H1 (cell line): ENCODE data around the gene EVI2A. TPM values are rescaled to one million over a fixed set of nuclear protein-coding genes. Genes with fewer than 3 reads are reported as not detected.

Experiments used
- CTCF ChIA-PET: fragments of 300-600 bp; sonication (Branson Sonifier 250); formaldehyde crosslinking; loops from one replicate; lab custom pipeline; 2021; ENCODE audit not compliant: partially characterized antibody; lab: Charles Lee
- POLR2A ChIA-PET: fragments of 300-600 bp; sonication (Branson Sonifier 250); formaldehyde crosslinking; loops from one replicate; lab custom pipeline; 2021; ENCODE audit warnings: inconsistent platforms; ENCODE audit not compliant: partially characterized antibody; lab: Charles Lee
- DNase-seq, 2 experiments: peaks; one replicate each; pipeline versions ENCODE4 v3.0.0 to v3.0.0-alpha.2; 2010 to 2022; ENCODE audit warnings: low spot score in 2 of 2, low read depth in 1 of 2, mixed read lengths in 1 of 2
- FAIRE-seq: peaks from 2 replicates; lab custom pipeline; 2011; peaks lifted over from hg19 to GRCh38; lab: Jason Lieb, UNC
- H2AFZ ChIP-seq: 2 replicates; pipeline ENCODE4 v1.8.1; 2012; ENCODE audit warnings: low read length, inconsistent platforms
- H2AK5ac ChIP-seq: 2 replicates; pipeline ENCODE4 v1.6.1; 2013; ENCODE audit warnings: low read depth, low read length
- H2BK120ac ChIP-seq: replicated peaks from 2 replicates; pipeline ENCODE3; 2013; ENCODE audit warnings: low read depth, low read length, inconsistent platforms
- H2BK12ac ChIP-seq: 2 replicates; pipeline ENCODE4 v1.6.1; 2013; ENCODE audit warnings: low read depth, low read length
- H2BK15ac ChIP-seq: 2 replicates; pipeline ENCODE4 v1.6.1; 2013; ENCODE audit warnings: low read length
- H2BK20ac ChIP-seq: 2 replicates; pipeline ENCODE4 v1.6.1; 2013; ENCODE audit warnings: low read length
- H2BK5ac ChIP-seq: 2 replicates; pipeline ENCODE4 v1.6.1; 2013; ENCODE audit warnings: low read depth, low read length
- H3K14ac ChIP-seq: 2 replicates; pipeline ENCODE4 v1.6.1; 2013; ENCODE audit warnings: inconsistent platforms; ENCODE audit not compliant: insufficient read length
- H3K18ac ChIP-seq: 2 replicates; pipeline ENCODE4 v1.6.1; 2013; ENCODE audit warnings: low read length; ENCODE audit errors: extremely low read depth
- H3K23ac ChIP-seq: 2 replicates; pipeline ENCODE4 v1.6.1; 2013; ENCODE audit warnings: inconsistent platforms; ENCODE audit not compliant: insufficient read length
- H3K23me2 ChIP-seq: 2 replicates; pipeline ENCODE4 v1.6.1; 2013; ENCODE audit warnings: low read depth, low read length
- H3K27ac ChIP-seq: 2 replicates; pipeline ENCODE4 v1.6.1; 2011; ENCODE audit warnings: low read depth, low read length, inconsistent platforms
- H3K27me3 ChIP-seq, 4 experiments: replicated peaks in 1 of 4; 1 replicate in 1 of 4; 2 replicates in 3 of 4; pipeline versions ENCODE4 v1.6.1 to v1.8.1; 2011 to 2013; ENCODE audit warnings: low read length in 3 of 4, mild to moderate bottlenecking in 3 of 4, inconsistent platforms in 2 of 4, mixed read lengths in 2 of 4, moderate library complexity in 1 of 4; ENCODE audit not compliant: control insufficient read depth in 3 of 4, insufficient read depth in 3 of 4; ENCODE audit errors: extremely low read depth in 1 of 4
- H3K36me3 ChIP-seq, 4 experiments: 2 replicates each; pipeline versions ENCODE4 v1.6.1 to v1.8.1; 2011 to 2013; ENCODE audit warnings: mild to moderate bottlenecking in 4 of 4, low read length in 3 of 4, moderate library complexity in 2 of 4, control low read depth in 1 of 4, inconsistent platforms in 1 of 4; ENCODE audit not compliant: insufficient read depth in 4 of 4, control insufficient read depth in 2 of 4
- H3K4ac ChIP-seq: replicated peaks from 2 replicates; pipeline ENCODE3; 2013; ENCODE audit warnings: low read length, low read depth, mixed read lengths, inconsistent platforms; ENCODE audit not compliant: insufficient read length
- H3K4me1 ChIP-seq, 4 experiments: replicated peaks in 1 of 4; 1 replicate in 1 of 4; 2 replicates in 3 of 4; pipeline versions ENCODE4 v1.6.1 to v1.8.1; 2011 to 2013; ENCODE audit warnings: low read length in 3 of 4, inconsistent platforms in 2 of 4, mixed read lengths in 1 of 4; ENCODE audit not compliant: insufficient read depth in 4 of 4, control insufficient read depth in 3 of 4
- H3K4me2 ChIP-seq, 2 experiments: 2 replicates each; pipeline versions ENCODE4 v1.6.1 to v1.8.1; 2011 to 2013; ENCODE audit warnings: low read depth in 2 of 2, low read length in 2 of 2, control low read depth in 1 of 2, inconsistent platforms in 1 of 2, mild to moderate bottlenecking in 1 of 2; ENCODE audit not compliant: insufficient read depth in 1 of 2
- H3K4me3 ChIP-seq, 4 experiments: fragments of 200-600, 300-600 bp in 1 of 4; sonication (generic), shearing (Covaris generic), sonication (Bioruptor Twin) in 1 of 4; 2 replicates each; pipeline versions ENCODE4 v1.5.1 to v1.8.1; 2011 to 2016; ENCODE audit warnings: low read length in 4 of 4, low read depth in 3 of 4, control low read depth in 2 of 4, inconsistent platforms in 2 of 4, mild to moderate bottlenecking in 2 of 4, mixed read lengths in 1 of 4, moderate library complexity in 1 of 4; ENCODE audit not compliant: insufficient read depth in 2 of 4; ENCODE audit errors: extremely low read depth in 1 of 4
- H3K56ac ChIP-seq: replicated peaks from 2 replicates; pipeline ENCODE3; 2013; ENCODE audit warnings: low read depth, mild to moderate bottlenecking, mixed read lengths, low read length, inconsistent platforms; ENCODE audit not compliant: insufficient read length
- H3K79me1 ChIP-seq: 2 replicates; pipeline ENCODE4 v1.6.1; 2013; ENCODE audit warnings: low read depth, low read length, control low read depth
- H3K79me2 ChIP-seq, 2 experiments: 2 replicates each; pipeline versions ENCODE4 v1.6.1 to v1.8.1; 2012 to 2013; ENCODE audit warnings: low read length in 2 of 2, mild to moderate bottlenecking in 2 of 2, inconsistent platforms in 1 of 2; ENCODE audit not compliant: insufficient read depth in 2 of 2, control insufficient read depth in 1 of 2
- H3K9ac ChIP-seq, 4 experiments: replicated peaks in 1 of 4; 1 replicate in 1 of 4; 2 replicates in 3 of 4; pipeline versions ENCODE4 v1.6.1 to v1.8.1; 2011 to 2013; ENCODE audit warnings: low read depth in 3 of 4, low read length in 3 of 4, control low read depth in 2 of 4, mild to moderate bottlenecking in 2 of 4, moderate library complexity in 2 of 4, inconsistent platforms in 1 of 4; ENCODE audit errors: extremely low read depth in 1 of 4
- H3K9me3 ChIP-seq, 2 experiments: 2 replicates each; pipeline versions ENCODE4 v1.6.1 to v1.8.1; 2012 to 2013; ENCODE audit warnings: mild to moderate bottlenecking in 2 of 2, moderate library complexity in 2 of 2, control low read depth in 1 of 2, inconsistent platforms in 1 of 2, low read depth in 1 of 2, low read length in 1 of 2, mixed read lengths in 1 of 2; ENCODE audit not compliant: insufficient read depth in 2 of 2
- H4K20me1 ChIP-seq, 2 experiments: replicated peaks in 1 of 2; 2 replicates each; pipeline versions ENCODE3 to v1.8.1; 2011 to 2013; ENCODE audit warnings: inconsistent platforms in 2 of 2, low read length in 2 of 2, mild to moderate bottlenecking in 1 of 2; ENCODE audit not compliant: insufficient read depth in 2 of 2, control insufficient read depth in 1 of 2
- H4K5ac ChIP-seq: 2 replicates; pipeline ENCODE4 v1.6.1; 2013; ENCODE audit warnings: low read length, low read depth, mixed read lengths, inconsistent platforms; ENCODE audit not compliant: insufficient read length
- H4K8ac ChIP-seq: 2 replicates; pipeline ENCODE4 v1.8.0; 2013; ENCODE audit warnings: mild to moderate bottlenecking, moderate library complexity, low read length, inconsistent platforms; ENCODE audit not compliant: insufficient read depth; ENCODE audit errors: extremely low read depth
- H4K91ac ChIP-seq: replicated peaks from 2 replicates; pipeline ENCODE3; 2013; ENCODE audit warnings: low read length, mixed read lengths, inconsistent platforms; ENCODE audit not compliant: insufficient read length
- CBX5 ChIP-seq: fragments of 300-800, 300-1000 bp; sonication (generic); IDR thresholded peaks from 2 replicates; pipeline ENCODE4 v1.7.1; 2016; ENCODE audit warnings: antibody characterized with exemption, low read length, low read depth
- CBX8 ChIP-seq: fragments of 300-800, 300-1000 bp; sonication (generic); IDR thresholded peaks from 2 replicates; pipeline ENCODE4 v1.7.1; 2016; ENCODE audit warnings: low read depth, low read length, borderline replicate concordance
- CEBPB ChIP-seq: IDR thresholded peaks from 2 replicates; pipeline ENCODE4 v1.6.1; 2012; ENCODE audit warnings: low read depth, low read length
- EP300 ChIP-seq, 2 experiments: IDR thresholded peaks; 1 replicate in 1 of 2; 2 replicates in 1 of 2; pipeline ENCODE4 v1.6.1; 2011 to 2012; ENCODE audit warnings: low read depth in 2 of 2, low read length in 2 of 2, mild to moderate bottlenecking in 2 of 2, borderline replicate concordance in 1 of 2, inconsistent platforms in 1 of 2, moderate library complexity in 1 of 2
- EZH2 ChIP-seq: fragments of 200-600 bp; sonication (generic); IDR thresholded peaks from 2 replicates; pipeline ENCODE4 v1.7.1; 2012; ENCODE audit warnings: low read depth, mild to moderate bottlenecking, moderate library complexity, low read length, inconsistent platforms; ENCODE audit not compliant: severe bottlenecking
- GABPA ChIP-seq: IDR thresholded peaks from 2 replicates; pipeline ENCODE4 v1.6.1; 2011; ENCODE audit warnings: mild to moderate bottlenecking, low read length, moderate library complexity, borderline replicate concordance; ENCODE audit not compliant: insufficient read depth
- JUN ChIP-seq: IDR thresholded peaks from 2 replicates; pipeline ENCODE4 v1.6.1; 2011; ENCODE audit warnings: low read depth, mild to moderate bottlenecking, improper control_type of control experiment, low read length
- JUND ChIP-seq: IDR thresholded peaks from 2 replicates; pipeline ENCODE4 v1.6.1; 2011; ENCODE audit warnings: mild to moderate bottlenecking, improper control_type of control experiment, low read length
- RXRA ChIP-seq: IDR thresholded peaks from 2 replicates; pipeline ENCODE4 v1.6.1; 2011; ENCODE audit warnings: low read depth, mild to moderate bottlenecking, low read length, moderate library complexity; ENCODE audit not compliant: insufficient read depth
- SP4 ChIP-seq: IDR thresholded peaks from 2 replicates; pipeline ENCODE4 v1.6.1; 2012; ENCODE audit warnings: low read length, inconsistent platforms
- WGBS, 2 experiments: shearing (Covaris generic) in 1 of 2; methylation state at CpG; one replicate each; pipeline versions ENCODE4 v1.1.6 to v1.1.7; 2013 to 2015; ENCODE audit warnings: low lambda C conversion rate in 2 of 2, mixed read lengths in 2 of 2, inconsistent platforms in 1 of 2, low coverage in 1 of 2, missing lambda C conversion rate in 1 of 2; ENCODE audit not compliant: insufficient replicate concordance in 2 of 2, insufficient coverage in 1 of 2, insufficient read length in 1 of 2; ENCODE audit errors: extremely low coverage in 1 of 2, missing lambda C conversion rate in 1 of 2; 5-methylcytosine and 5-hydroxymethylcytosine counted together
- polyA plus RNA-seq, 7 experiments: library from polyadenylated mRNA; depleted of rRNA in 3 of 7; stranded (reverse) in 5 of 7; unstranded in 2 of 7; fragments of >200 nt in 5 of 7; fragments of 200-250 nt in 2 of 7; gene quantifications; 1 replicate in 5 of 7; 2 replicates in 1 of 7; 4 replicates in 1 of 7; pipeline versions ENCODE4 v1.2.1 to v1.2.3, GENCODE V29; 2011 to 2013; ENCODE audit warnings: missing spikeins in 2 of 7, mixed read lengths in 2 of 7
- total RNA-seq: library from RNA; stranded (reverse); fragmentation: NEBNext Ultra II Directional; extraction: Animal tissue kit (Norgen Biotek cat#: 25700); gene quantifications from 2 replicates; pipeline ENCODE4 v1.2.1, GENCODE V29; 2021
- TF ChIP-seq, protein P1 (sequence below): IDR thresholded peaks from 2 replicates; pipeline ENCODE4 v1.6.1; 2012; ENCODE audit warnings: low read length, inconsistent platforms
- TF ChIP-seq, protein P2 (sequence below): IDR thresholded peaks from 2 replicates; pipeline ENCODE4 v1.6.1; 2011; ENCODE audit warnings: low read length, improper control_type of control experiment

The EVI2A gene
- total and polyA plus RNA-seq, 2 of the 8 experiments (the other 6 are each of a cell fraction or from before 2014, with no cell fraction given) = not detected

DNA sequence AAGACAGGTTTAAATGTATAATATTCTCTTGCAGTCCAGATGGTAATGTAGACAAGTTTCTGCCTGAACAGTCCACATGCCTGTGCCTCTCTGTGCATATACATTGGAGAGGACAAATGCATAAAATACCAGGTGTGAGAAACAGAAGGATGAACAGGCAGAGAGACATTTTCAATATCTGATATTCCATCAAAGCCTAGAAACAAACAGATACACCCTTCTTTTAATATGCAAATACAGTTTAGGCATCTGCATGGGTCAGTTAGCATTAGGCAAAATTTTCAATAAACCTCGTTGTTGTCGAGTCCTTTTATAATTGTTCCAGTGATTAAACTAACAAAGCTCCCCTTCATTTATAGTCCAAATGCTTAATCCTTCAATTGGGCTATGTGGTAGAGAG is 25.3 kb downstream of the EVI2A start:
- WGBS, 2 experiments = 83% methylated on average over 2 of the region's 2 CpGs; no CpG with 5 or more reads in 1 of the 2 experiments
- TF ChIP-seq JUN (no peak), CBX8 (no peak), RXRA (no peak), EP300 (IDR thresholded peaks at IDR 0.05; ENCODE audit: borderline replicate concordance in 1 of 2, low read depth in 2 of 2, low read length in 2 of 2) (no peak), GABPA (no peak), JUND (no peak), CBX5 (no peak), EZH2 (no peak), CEBPB (no peak), SP4 (no peak)
- TF ChIP-seq, protein P1, sequence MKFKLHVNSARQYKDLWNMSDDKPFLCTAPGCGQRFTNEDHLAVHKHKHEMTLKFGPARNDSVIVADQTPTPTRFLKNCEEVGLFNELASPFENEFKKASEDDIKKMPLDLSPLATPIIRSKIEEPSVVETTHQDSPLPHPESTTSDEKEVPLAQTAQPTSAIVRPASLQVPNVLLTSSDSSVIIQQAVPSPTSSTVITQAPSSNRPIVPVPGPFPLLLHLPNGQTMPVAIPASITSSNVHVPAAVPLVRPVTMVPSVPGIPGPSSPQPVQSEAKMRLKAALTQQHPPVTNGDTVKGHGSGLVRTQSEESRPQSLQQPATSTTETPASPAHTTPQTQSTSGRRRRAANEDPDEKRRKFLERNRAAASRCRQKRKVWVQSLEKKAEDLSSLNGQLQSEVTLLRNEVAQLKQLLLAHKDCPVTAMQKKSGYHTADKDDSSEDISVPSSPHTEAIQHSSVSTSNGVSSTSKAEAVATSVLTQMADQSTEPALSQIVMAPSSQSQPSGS = no peak
- TF ChIP-seq, protein P2, sequence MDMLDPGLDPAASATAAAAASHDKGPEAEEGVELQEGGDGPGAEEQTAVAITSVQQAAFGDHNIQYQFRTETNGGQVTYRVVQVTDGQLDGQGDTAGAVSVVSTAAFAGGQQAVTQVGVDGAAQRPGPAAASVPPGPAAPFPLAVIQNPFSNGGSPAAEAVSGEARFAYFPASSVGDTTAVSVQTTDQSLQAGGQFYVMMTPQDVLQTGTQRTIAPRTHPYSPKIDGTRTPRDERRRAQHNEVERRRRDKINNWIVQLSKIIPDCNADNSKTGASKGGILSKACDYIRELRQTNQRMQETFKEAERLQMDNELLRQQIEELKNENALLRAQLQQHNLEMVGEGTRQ = no peak

More for the DNA sequence above, 25.3 kb downstream of the EVI2A start:
- Histone ChIP-seq H3K36me3 (no peaks in the 10 kb centered on the region), H2BK5ac (no peak overlapping the region), H3K79me1 (no peaks in the 10 kb centered on the region), H2AFZ (no peak overlapping the region), H2BK12ac (no peak overlapping the region), H4K20me1 (no peaks in the 10 kb centered on the region), H3K4me2 (no peak overlapping the region), H3K27ac (no peak overlapping the region), H3K79me2 (no peaks in the 10 kb centered on the region), H3K9ac (no peak overlapping the region), H4K8ac (no peak overlapping the region), H3K4ac (no peak overlapping the region), H4K5ac (no peak overlapping the region), H2BK120ac (no peak overlapping the region), H3K4me1 (peaks cover 0 to 3% (median 0%) of the 10 kb centered on the region in 4 experiments; a peak in 1 of 7 replicates), H2BK15ac (no peak overlapping the region), H2AK5ac (no peak overlapping the region), H2BK20ac (no peak overlapping the region), H3K18ac (no peak overlapping the region), H4K91ac (no peak overlapping the region), H3K23ac (no peak overlapping the region), H3K27me3 (no peaks in the 10 kb centered on the region), H3K23me2 (no peaks in the 10 kb centered on the region), H3K9me3 (peaks cover 0 to 5% of the 10 kb centered on the region in 2 experiments; a peak in 1 of 4 replicates), H3K14ac (no peak overlapping the region), H3K56ac (no peak overlapping the region), H3K4me3 (no peak overlapping the region)
- ChIA-PET POLR2A (no interaction called here), CTCF (no interaction called here)
- DNase-seq (no peak), FAIRE-seq (no peak)
